ENCODE results near the gene GFOD2.

DNA sequence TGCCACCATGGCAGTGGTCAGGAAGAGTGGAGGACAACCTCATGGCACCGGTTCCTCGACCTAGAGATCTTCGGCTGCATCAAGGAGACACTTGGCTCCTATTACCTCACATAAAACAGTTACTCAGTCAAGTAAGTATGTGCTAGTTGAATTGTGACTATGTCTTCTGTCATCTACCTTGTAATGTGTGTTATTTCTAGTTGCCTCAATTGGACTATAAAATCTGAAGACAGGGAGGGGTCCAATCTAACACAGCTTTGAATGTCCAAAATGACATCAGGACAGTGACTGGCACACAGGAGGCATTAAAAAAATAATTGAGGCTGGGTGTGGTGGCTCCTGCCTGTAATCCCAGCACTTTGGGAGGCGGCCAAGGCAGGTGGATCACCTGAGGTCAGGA is 35.3 kb downstream of the GFOD2 start:
- TF ChIP-seq, protein P1, sequence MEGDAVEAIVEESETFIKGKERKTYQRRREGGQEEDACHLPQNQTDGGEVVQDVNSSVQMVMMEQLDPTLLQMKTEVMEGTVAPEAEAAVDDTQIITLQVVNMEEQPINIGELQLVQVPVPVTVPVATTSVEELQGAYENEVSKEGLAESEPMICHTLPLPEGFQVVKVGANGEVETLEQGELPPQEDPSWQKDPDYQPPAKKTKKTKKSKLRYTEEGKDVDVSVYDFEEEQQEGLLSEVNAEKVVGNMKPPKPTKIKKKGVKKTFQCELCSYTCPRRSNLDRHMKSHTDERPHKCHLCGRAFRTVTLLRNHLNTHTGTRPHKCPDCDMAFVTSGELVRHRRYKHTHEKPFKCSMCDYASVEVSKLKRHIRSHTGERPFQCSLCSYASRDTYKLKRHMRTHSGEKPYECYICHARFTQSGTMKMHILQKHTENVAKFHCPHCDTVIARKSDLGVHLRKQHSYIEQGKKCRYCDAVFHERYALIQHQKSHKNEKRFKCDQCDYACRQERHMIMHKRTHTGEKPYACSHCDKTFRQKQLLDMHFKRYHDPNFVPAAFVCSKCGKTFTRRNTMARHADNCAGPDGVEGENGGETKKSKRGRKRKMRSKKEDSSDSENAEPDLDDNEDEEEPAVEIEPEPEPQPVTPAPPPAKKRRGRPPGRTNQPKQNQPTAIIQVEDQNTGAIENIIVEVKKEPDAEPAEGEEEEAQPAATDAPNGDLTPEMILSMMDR (IDR thresholded peaks at IDR 0.05; ENCODE audit: low read depth, low read length), result no peak
- TF ChIP-seq EZH2phosphoT487 (IDR thresholded peaks at IDR 0.05; ENCODE audit: low read depth), result no peak

All from OCI-LY3 (cell line).